Mucosa of stomach (tissue), 1 donor: ENCODE measurements around the gene SMARCA1.

ENCODE experiments used
- H3K27me3 ChIP-seq: one replicate; pipeline ENCODE4 v1.7.0; 2013; ENCODE audit warnings: mild to moderate bottlenecking, low read length; ENCODE audit not compliant: control insufficient read depth, insufficient read depth
- H3K36me3 ChIP-seq: one replicate; pipeline ENCODE4 v1.7.0; 2013; ENCODE audit warnings: low read length; ENCODE audit not compliant: control insufficient read depth, insufficient read depth
- H3K4me1 ChIP-seq: one replicate; pipeline ENCODE4 v1.7.0; 2013; ENCODE audit warnings: mild to moderate bottlenecking, low read length; ENCODE audit not compliant: control insufficient read depth, insufficient read depth
- H3K4me3 ChIP-seq: one replicate; pipeline ENCODE4 v1.7.0; 2013; ENCODE audit warnings: low read length
- H3K9ac ChIP-seq: one replicate; pipeline ENCODE4 v1.7.0; 2013; ENCODE audit warnings: mild to moderate bottlenecking, low read length, moderate library complexity
- H3K9me3 ChIP-seq: one replicate; pipeline ENCODE4 v1.7.0; 2013; ENCODE audit warnings: mild to moderate bottlenecking, low read length, moderate library complexity; ENCODE audit not compliant: control insufficient read depth
- donor health status: Pancreatic carcinoma.

SMARCA1 gene

GRCh38 chrX:129549124-129549523, 25.8 kb upstream of the SMARCA1 start:
- no peaks in the 10 kb centered on the region for H3K9me3 ChIP-seq
- no peak overlapping the region for H3K4me3 ChIP-seq
- no peaks in the 10 kb centered on the region for H3K27me3 ChIP-seq
- H3K4me1 ChIP-seq = no peaks in the 10 kb centered on the region
- H3K9ac ChIP-seq = no peak overlapping the region
- no peaks in the 10 kb centered on the region for H3K36me3 ChIP-seq

GRCh38 chrX:129545408-129545807, 22.1 kb upstream of the SMARCA1 start:
- no peaks in the 10 kb centered on the region for H3K27me3 ChIP-seq
- no peak overlapping the region for H3K4me3 ChIP-seq
- H3K4me1 ChIP-seq = peaks cover 5% of the 10 kb centered on the region
- H3K36me3 ChIP-seq = no peaks in the 10 kb centered on the region
- H3K9ac ChIP-seq = no peak overlapping the region
- H3K9me3 ChIP-seq = no peaks in the 10 kb centered on the region

- H3K9me3 ChIP-seq = no peaks in the 10 kb centered on the region
- H3K4me1 ChIP-seq = peaks cover 5% of the 10 kb centered on the region
- H3K27me3 ChIP-seq = no peaks in the 10 kb centered on the region
- no peaks in the 10 kb centered on the region for H3K36me3 ChIP-seq
- H3K4me3 ChIP-seq = no peak overlapping the region
- H3K9ac ChIP-seq = no peak overlapping the region
Observed at GRCh38 chrX:129544780-129545179, 21.5 kb upstream of the SMARCA1 start.

DNA sequence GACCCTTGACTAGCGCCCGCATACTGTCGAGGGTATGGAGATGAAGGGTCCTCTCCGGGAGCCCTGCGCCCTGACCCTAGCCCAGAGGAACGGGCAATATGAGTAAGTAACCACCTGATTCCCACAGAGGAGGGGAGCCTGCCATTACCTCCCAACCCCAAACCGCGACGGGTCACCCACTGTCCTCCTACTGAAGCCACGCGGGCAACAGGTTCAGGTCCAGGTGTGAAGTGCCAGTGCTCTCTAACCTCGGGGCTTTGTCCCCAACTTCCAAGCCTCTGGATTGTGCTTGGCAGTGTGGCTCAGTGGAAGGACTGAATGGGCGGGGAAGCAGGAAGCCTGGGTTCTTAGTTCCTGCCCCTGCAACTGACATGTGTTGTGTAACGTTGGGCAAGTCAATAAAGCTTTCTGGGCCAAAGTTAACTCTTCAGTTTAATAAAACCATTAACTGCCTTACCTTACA, 17.5 kb upstream of the SMARCA1 start:
- Histone ChIP-seq H3K4me3 (peak overlapping the region; percentile 56), H3K9ac (peak overlapping the region; percentile 55), H3K9me3 (no peaks in the 10 kb centered on the region), H3K4me1 (peaks cover 5% of the 10 kb centered on the region), H3K36me3 (no peaks in the 10 kb centered on the region), H3K27me3 (no peaks in the 10 kb centered on the region)

- Histone ChIP-seq H3K9me3 (no peaks in the 10 kb centered on the region), H3K4me1 (peaks cover 5% of the 10 kb centered on the region), H3K27me3 (no peaks in the 10 kb centered on the region), H3K4me3 (peak within 1 kb of the TSS; percentile 56), H3K36me3 (no peaks in the 10 kb centered on the region), H3K9ac (peak within 1 kb of the TSS; percentile 61)
Observed at GRCh38 chrX:129540068-129540653, 16.9 kb upstream of the SMARCA1 start, which contains the start of gene OCRL. Gene OCRL (plus strand): TSS chrX:129540259. CDS start chrX:129540440, 181 bp downstream.

DNA sequence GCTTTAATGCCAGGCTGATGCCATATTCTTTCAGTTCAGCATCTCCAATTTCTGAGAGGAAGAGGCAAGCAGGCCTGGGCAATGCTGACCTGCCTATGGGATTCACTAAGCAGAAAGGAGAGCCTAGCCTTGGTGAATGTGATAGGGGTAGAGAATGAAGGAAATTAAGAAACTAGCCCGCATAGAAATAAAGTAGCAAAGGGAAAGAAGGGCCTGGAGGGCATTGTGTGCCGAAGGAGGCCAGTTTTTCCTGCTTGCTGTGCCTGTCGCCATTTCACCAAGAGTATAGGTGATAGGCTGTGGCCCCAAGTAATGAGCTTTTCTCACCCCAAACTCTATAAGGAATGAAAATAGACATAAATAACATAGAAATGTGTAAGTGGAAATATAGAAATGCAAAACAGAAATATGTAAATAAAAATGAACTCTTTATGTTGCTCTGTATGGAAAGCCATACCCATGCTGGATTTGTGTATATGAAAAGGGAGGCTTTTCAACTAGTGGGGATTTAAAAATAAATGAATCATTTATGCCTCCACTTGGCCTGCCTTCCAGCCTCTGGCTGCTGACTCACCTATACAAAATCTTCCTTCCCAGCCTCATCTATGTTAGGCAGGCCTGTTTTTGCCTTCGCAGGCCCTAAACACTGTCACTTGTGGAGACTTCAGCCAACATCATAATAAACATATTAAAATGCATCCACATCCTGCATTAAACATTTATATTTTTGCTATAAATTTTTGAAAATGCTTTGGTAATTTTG, 11.7 kb upstream of the SMARCA1 start:
- H3K27me3 ChIP-seq = no peaks in the 10 kb centered on the region
- H3K9me3 ChIP-seq = no peaks in the 10 kb centered on the region
- H3K36me3 ChIP-seq = no peaks in the 10 kb centered on the region
- H3K4me1 ChIP-seq = no peaks in the 10 kb centered on the region
- H3K9ac ChIP-seq = no peak overlapping the region
- no peak overlapping the region for H3K4me3 ChIP-seq

DNA sequence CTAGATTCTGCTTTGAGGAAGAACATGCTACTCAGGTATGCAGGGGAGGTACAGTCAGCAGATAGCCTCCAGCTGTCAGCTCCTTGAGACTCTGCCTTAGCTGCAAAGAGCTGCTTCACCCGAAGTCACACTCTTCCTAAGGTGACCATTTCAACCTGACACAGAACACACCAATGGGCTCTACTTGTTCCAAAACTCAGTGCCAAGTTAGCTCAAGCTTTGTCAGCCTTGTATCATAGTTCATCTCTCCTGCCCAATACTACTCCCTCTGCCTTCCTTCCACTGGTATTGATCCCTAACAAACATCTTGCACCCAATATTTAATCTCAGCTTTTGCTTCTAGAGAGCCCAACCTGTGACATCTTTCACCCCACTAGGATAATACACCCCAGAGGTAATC, 7.8 kb upstream of the SMARCA1 start:
- H3K9me3 ChIP-seq = no peaks in the 10 kb centered on the region
- H3K36me3 ChIP-seq = no peaks in the 10 kb centered on the region
- no peak overlapping the region for H3K9ac ChIP-seq
- no peaks in the 10 kb centered on the region for H3K4me1 ChIP-seq
- no peaks in the 10 kb centered on the region for H3K27me3 ChIP-seq
- no peak overlapping the region for H3K4me3 ChIP-seq

GRCh38 chrX:129530410-129530809, 7.1 kb upstream of the SMARCA1 start:
- Histone ChIP-seq H3K4me1 (no peaks in the 10 kb centered on the region), H3K9ac (no peak overlapping the region), H3K9me3 (no peaks in the 10 kb centered on the region), H3K36me3 (no peaks in the 10 kb centered on the region), H3K27me3 (no peaks in the 10 kb centered on the region), H3K4me3 (no peak overlapping the region)

- H3K9me3 ChIP-seq = no peaks in the 10 kb centered on the region
Observed at GRCh38 chrX:129529685-129530281, 6.5 kb upstream of the SMARCA1 start.

GRCh38 chrX:129525896-129526295, 2.6 kb upstream of the SMARCA1 start:
- no peaks in the 10 kb centered on the region for H3K27me3 ChIP-seq
- H3K4me1 ChIP-seq = no peaks in the 10 kb centered on the region
- H3K9ac ChIP-seq = no peak overlapping the region
- no peaks in the 10 kb centered on the region for H3K9me3 ChIP-seq
- no peak overlapping the region for H3K4me3 ChIP-seq
- H3K36me3 ChIP-seq = no peaks in the 10 kb centered on the region

More at GRCh38 chrX:129529685-129530281, 6.5 kb upstream of the SMARCA1 start:
- no peak overlapping the region for H3K9ac ChIP-seq
- H3K36me3 ChIP-seq = no peaks in the 10 kb centered on the region
- H3K4me1 ChIP-seq = no peaks in the 10 kb centered on the region
- H3K4me3 ChIP-seq = no peak overlapping the region
- no peaks in the 10 kb centered on the region for H3K27me3 ChIP-seq

DNA sequence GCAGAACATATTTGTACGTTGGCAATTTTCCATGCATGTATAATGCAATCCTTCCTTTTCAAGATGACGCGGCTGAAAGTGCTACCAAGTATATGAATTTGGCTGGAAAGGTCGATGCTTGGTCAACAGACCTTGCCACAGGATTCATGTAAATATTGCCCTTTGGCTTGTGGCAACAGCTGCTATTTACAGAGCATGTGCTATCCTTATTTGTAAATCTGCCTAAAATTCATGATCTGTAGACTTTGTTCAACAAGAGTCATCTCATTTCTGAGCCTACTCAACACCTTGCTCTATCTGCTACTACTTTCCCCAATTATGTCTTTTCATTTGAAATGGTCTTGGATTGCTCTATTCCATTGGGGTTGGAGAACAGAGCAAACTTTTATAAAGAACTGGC, 1.9 kb upstream of the SMARCA1 start:
- H3K9me3 ChIP-seq = no peaks in the 10 kb centered on the region
- no peaks in the 10 kb centered on the region for H3K27me3 ChIP-seq
- H3K4me3 ChIP-seq = no peak overlapping the region
- no peak overlapping the region for H3K9ac ChIP-seq
- H3K36me3 ChIP-seq = no peaks in the 10 kb centered on the region
- no peaks in the 10 kb centered on the region for H3K4me1 ChIP-seq

GRCh38 chrX:129524250-129524850, 1.1 kb upstream of the SMARCA1 start:
- Histone ChIP-seq H3K4me3 (no peak overlapping the region), H3K9me3 (no peaks in the 10 kb centered on the region), H3K27me3 (no peaks in the 10 kb centered on the region), H3K4me1 (no peaks in the 10 kb centered on the region), H3K36me3 (no peaks in the 10 kb centered on the region), H3K9ac (no peak overlapping the region)
